H1 (cell line): Measurements from ENCODE around the gene RDH12. TPM values are rescaled to one million over a fixed set of nuclear protein-coding genes. Genes with fewer than 3 reads are reported as not detected.

Source experiments
- CHD1 ChIP-seq: IDR thresholded peaks from 2 replicates; pipeline ENCODE4 v1.6.1; 2012; ENCODE audit warnings: low read depth, low read length, improper control_type of control experiment
- CHD2 ChIP-seq: IDR thresholded peaks from 2 replicates; pipeline ENCODE4 v1.6.1; 2012; ENCODE audit warnings: low read length, improper control_type of control experiment
- E2F6 ChIP-seq: IDR thresholded peaks from 2 replicates; pipeline ENCODE4 v1.6.1; 2012; ENCODE audit warnings: inconsistent platforms
- FOSL1 ChIP-seq: IDR thresholded peaks from 2 replicates; pipeline ENCODE4 v1.6.1; 2011; ENCODE audit warnings: mild to moderate bottlenecking, low read depth, low read length, moderate library complexity; ENCODE audit not compliant: insufficient read depth
- HDAC2 ChIP-seq, 2 experiments: fragments of 300-600 bp in 1 of 2; sonication (generic) in 1 of 2; IDR thresholded peaks; 2 replicates each; pipeline ENCODE4 v1.6.1; 2011 to 2012; ENCODE audit warnings: low read depth in 2 of 2, low read length in 2 of 2, mild to moderate bottlenecking in 2 of 2, moderate library complexity in 2 of 2, borderline replicate concordance in 1 of 2, inconsistent platforms in 1 of 2
- MAFK ChIP-seq: IDR thresholded peaks from 2 replicates; pipeline ENCODE4 v1.6.1; 2012; ENCODE audit warnings: low read depth, mild to moderate bottlenecking, improper control_type of control experiment, low read length
- USF2 ChIP-seq: IDR thresholded peaks from 2 replicates; pipeline ENCODE4 v1.6.1; 2011; ENCODE audit warnings: low read length, improper control_type of control experiment
- polyA plus RNA-seq, 7 experiments: library from polyadenylated mRNA; depleted of rRNA in 3 of 7; stranded (reverse) in 5 of 7; unstranded in 2 of 7; fragments of >200 nt in 5 of 7; fragments of 200-250 nt in 2 of 7; gene quantifications; 1 replicate in 5 of 7; 2 replicates in 1 of 7; 4 replicates in 1 of 7; pipeline versions ENCODE4 v1.2.1 to v1.2.3, GENCODE V29; 2011 to 2013; ENCODE audit warnings: missing spikeins in 2 of 7, mixed read lengths in 2 of 7
- total RNA-seq: library from RNA; stranded (reverse); fragmentation: NEBNext Ultra II Directional; extraction: Animal tissue kit (Norgen Biotek cat#: 25700); gene quantifications from 2 replicates; pipeline ENCODE4 v1.2.1, GENCODE V29; 2021

Gene RDH12
- total and polyA plus RNA-seq, 2 of the 8 experiments (the other 6 are each of a cell fraction or from before 2014, with no cell fraction given) = 1.2 to 1.5 TPM

- TF ChIP-seq HDAC2 (IDR thresholded peaks at IDR 0.05; ENCODE audit: borderline replicate concordance in 1 of 2, low read depth in 2 of 2, low read length in 2 of 2) = no peak
- TF ChIP-seq FOSL1 = no peak
- no peak for TF ChIP-seq CHD2
- no peak for TF ChIP-seq CHD1
- no peak for TF ChIP-seq MAFK
- no peak for TF ChIP-seq USF2
- TF ChIP-seq E2F6 = no peak
Measured at GRCh38 chr14:67759916-67760315, 58.2 kb downstream of the RDH12 start (continued).
